ENCODE measurements around the gene SCYL1.

DNA sequence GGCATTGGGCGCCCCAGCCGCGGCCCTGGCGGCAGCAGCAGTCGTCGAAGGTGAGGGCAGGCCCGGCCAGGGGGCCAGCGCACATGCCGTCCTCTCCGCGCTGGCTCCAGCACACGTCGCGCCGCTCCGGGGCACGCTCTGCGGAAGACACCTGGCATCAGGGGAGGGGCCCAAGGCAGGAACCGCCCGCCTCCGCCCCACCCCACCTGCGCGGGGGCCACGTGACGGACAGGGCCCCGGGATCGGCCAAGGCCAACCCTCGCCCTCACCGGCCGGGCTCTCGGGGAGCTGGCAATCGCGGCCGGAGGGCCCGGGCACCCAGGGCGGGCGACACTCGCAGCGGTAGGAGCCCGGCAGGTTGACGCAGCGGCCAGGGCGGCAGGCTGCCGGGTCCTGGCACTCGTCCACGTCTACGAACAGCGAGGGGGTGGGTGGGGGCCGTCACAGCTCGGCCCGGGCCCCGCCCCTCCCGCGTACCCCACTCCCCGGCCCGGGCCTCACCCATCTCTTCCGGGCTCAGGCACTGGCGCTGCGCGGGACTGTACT is 14.9 kb downstream of the SCYL1 start:
- TF ChIP-seq, protein P1, sequence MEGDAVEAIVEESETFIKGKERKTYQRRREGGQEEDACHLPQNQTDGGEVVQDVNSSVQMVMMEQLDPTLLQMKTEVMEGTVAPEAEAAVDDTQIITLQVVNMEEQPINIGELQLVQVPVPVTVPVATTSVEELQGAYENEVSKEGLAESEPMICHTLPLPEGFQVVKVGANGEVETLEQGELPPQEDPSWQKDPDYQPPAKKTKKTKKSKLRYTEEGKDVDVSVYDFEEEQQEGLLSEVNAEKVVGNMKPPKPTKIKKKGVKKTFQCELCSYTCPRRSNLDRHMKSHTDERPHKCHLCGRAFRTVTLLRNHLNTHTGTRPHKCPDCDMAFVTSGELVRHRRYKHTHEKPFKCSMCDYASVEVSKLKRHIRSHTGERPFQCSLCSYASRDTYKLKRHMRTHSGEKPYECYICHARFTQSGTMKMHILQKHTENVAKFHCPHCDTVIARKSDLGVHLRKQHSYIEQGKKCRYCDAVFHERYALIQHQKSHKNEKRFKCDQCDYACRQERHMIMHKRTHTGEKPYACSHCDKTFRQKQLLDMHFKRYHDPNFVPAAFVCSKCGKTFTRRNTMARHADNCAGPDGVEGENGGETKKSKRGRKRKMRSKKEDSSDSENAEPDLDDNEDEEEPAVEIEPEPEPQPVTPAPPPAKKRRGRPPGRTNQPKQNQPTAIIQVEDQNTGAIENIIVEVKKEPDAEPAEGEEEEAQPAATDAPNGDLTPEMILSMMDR (conservative IDR thresholded peaks at IDR 0.05; ENCODE audit: low read length), result peak; percentile 72
- no peak for TF ChIP-seq EZH2phosphoT487 (IDR thresholded peaks at IDR 0.05; ENCODE audit: borderline replicate concordance, low read depth, low read length)
